GM20431 (cell line): Measurements from ENCODE around the gene TBC1D8.
"Not testable (repeated sequence)": the region's sequence is repeated elsewhere in the genome, so short reads cannot be mapped to it uniquely, and the experiment has no call there.

Experiments used
- in situ Hi-C: fragments of 300-500 bp; cut with MseI, MboI; formaldehyde crosslinking; loops from one replicate; pipeline ENCODE4 v1.15.0; 2020; ENCODE audit warnings: low sequenced_read_pairs; ENCODE audit not compliant: unreplicated experiment

Gene TBC1D8

DNA sequence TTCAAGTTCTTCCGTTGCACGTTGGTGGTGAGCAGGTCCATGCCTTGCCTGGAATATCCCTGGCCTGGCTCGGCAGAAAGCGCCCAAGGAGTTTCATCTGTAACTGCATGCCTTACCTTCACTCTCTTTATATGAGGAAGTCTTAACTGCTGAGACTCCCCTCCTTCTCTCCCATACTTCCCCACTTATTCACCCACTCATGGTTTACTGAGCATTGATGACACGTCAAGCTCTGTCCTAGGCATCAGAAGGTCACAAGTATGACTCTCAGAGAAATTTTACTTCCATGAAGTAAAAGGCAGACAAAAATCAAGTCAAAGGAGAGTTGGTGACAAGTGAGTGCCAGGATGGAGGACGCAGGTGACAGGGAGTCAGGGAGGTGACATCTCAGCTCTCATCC lies 68.2 kb downstream of the TBC1D8 start:
- in situ Hi-C loops: no loop called here

DNA sequence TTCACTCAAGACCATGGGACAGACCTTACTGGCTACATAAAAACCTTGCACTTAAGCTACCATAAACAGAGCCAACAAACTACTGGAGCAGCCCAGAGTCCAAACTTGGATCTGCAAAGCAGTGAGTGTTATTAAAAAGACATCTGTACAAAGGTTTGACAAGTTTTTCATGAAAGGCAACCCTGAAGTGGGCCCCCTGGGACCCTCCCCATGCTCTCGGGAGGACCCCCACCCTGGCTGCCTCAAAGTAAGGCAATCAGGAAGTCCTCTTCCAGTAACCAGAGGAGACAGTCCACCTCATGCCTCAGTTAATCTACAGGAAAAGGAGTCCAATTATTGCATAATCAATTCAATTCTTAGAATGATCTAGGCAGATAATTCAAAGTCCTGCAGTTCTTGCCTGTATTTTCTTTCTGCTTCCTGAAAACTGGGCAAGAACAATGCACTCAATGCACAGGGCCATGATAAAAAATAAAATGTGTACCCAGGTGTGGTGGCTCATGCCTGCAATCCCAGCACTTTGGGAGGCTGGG lies 69.7 kb downstream of the TBC1D8 start:
- in situ Hi-C loops: no loop called here

DNA sequence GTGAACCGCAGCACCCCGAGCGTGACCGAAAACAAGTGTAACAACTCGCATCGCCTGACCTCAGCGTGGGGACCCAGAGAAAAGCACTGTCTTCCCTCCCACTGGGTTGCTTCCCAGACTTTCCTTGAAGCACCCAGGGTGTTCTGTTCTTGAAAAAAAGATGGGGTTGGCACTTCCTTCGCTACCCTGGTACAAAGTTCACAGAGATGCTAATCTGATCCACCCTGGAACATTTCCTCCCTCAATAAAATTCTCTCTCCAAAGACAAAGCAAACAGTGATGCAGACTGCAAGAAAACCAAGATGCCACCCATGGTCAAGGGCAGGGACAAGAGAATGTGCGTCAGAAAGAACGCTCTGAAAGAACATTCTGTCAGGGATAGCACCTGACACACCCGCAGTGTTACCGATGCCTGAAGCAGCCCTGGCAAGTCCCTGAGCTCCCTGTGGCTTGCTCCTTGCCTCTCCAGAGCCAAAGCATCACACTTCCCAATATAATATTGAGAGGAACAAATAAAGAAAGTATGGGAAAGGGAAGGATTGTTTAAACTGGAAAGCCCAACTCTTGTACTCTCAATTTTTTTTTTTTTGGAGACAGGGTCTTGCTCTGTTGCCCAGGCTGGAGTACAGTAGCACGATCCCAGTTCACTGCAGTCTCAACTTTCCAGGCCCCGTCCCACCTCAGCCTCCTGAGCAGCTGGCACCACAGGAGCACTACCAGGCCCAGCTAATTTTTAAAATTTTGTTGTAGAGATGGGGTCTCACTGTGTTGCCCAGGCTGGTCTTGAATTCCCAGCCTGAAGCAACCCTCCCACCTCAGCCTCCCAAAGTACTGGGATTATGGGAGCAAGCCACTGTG lies 70.7 kb downstream of the TBC1D8 start:
- in situ Hi-C loops: no loop called here

DNA sequence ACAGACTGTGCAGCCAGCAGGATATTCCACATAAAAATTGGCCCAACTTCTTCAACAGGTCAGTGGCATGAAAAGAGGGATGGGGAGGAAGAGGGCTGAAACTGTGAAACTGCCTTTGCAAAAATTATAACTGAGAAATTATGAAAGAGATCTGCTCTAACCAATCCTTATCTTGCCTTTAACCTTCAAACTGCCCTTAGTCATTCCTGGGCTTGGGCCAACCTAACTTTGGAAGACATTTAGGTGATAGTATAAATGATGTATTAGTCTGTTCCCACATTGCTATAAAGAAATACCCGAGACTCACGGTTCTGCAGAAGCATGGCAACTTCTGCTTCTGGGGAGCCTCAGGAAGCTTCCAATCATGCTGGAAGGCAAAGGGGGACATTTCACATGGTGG lies 74.6 kb downstream of the TBC1D8 start:
- in situ Hi-C loops: no loop called here

DNA sequence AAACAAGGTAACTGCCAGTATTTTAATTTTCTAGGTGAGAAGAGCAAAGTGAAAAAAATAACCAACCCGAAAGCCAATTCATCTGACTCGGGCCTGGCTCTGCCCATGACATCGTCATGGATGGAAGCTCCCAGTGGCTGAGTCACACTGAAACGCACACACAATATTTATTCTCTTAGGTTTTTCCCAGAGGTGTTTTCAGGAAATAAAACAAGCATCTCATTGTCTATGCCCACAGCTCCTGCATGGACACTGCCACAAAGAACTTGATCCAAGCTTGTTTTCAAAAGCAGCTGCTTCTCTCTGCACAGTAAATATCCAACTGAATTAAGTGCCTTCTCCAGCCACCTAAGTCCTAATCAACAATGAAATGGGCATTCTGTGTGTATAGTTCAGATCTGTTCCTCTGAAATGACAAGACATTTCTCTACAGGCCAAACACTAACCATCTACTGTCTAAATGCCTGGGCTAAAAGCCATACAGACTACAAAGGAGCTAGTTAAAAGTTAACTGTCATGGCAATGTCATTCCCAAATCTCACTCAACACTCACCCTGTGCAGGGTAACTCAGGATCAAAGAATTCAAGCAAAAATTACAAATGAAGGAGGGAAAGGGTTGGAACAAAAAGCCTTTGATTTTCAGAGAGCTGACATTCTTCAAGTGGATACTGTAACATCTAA lies 86.2 kb downstream of the TBC1D8 start:
- in situ Hi-C loops: no loop called here

DNA sequence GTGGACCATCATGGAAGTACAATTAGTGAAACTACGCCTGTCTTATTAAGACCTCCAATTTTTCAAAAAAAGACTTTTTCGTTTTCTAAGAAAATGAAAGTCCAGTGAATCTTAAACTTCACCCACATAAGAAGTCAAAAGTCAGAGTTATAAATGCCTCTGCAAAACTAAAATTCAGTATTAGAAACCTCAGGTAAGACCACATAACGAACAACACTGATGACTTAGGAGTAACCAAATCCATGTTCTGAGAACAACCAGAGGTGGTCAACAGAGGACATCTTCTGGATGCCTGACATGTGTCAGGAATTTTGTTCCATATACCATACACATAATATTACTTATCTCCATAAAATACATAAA lies 86.7 kb downstream of the TBC1D8 start:
- in situ Hi-C loops: no loop called here

DNA sequence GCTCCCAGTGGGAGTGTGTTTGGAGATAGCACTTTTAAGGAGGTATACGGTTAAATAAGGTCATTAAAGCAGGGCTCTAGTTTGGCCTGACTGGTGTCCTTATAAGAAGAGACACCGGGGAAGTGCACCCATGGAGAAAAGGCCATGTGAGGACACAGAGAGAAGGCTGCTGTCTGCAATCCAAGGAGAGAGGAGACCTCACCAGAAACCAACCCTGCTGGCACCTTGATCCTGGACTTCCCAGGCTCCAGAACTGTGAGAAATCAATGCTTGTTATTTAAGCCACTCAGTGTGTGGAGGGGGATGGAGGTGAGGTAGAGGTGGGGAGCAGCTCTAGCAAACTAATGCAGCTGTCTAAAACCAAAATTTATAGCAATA lies 87.1 kb downstream of the TBC1D8 start:
- in situ Hi-C loops: no loop called here

DNA sequence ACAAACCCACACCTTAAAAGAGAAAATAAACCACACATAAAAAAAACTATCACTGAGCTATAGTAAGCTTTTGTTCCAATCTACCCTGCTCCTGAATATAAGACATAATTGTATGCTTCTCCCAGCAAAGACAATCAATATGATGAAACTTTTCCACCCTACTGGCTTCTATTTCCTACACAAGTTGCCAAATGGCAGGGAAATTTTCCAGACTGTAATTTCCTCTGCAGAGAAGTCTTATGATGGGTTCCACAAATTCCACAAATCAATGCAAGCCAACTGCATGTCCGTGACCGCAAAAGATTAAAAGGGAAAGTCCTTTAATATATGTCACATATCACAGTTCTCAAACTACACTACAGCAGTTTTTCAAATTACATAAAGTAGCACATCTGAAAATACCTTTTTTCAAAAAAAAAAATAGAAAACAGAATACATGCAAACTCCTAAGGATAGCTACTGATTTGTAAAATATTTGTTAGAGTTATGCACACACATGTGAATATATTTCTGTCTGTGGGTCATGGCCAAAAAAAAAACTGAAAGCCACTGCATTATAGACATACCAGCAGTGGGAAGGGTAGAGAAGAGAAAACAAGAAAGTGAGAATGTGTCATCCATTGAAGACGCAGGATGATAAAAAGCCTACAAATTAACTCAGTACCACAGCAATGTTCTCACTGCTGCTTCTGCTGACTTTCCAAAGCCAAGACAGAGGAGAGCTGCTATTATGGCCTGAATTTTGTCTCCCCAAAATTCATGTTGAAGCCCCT lies 87.6 kb downstream of the TBC1D8 start:
- in situ Hi-C loops: no loop called here

DNA sequence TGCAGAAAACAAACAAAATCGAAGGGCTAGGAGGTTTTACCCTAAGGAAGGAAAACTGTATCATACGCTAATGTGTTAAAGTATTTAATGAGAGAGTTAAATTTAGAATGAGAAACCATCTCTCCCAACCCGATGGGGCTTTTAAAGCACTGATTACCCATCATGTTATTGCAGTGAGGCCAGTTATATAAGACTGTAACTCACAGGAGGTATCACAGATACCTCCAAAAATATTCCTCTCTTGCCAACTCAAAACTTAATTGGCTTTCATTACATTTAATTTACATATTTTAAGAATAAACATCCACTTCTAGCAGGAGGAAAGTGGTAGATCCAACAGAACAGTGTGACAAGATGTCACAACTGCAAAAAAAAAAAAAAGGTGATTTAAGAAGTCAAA lies 92.8 kb downstream of the TBC1D8 start:
- in situ Hi-C loops: no loop called here

DNA sequence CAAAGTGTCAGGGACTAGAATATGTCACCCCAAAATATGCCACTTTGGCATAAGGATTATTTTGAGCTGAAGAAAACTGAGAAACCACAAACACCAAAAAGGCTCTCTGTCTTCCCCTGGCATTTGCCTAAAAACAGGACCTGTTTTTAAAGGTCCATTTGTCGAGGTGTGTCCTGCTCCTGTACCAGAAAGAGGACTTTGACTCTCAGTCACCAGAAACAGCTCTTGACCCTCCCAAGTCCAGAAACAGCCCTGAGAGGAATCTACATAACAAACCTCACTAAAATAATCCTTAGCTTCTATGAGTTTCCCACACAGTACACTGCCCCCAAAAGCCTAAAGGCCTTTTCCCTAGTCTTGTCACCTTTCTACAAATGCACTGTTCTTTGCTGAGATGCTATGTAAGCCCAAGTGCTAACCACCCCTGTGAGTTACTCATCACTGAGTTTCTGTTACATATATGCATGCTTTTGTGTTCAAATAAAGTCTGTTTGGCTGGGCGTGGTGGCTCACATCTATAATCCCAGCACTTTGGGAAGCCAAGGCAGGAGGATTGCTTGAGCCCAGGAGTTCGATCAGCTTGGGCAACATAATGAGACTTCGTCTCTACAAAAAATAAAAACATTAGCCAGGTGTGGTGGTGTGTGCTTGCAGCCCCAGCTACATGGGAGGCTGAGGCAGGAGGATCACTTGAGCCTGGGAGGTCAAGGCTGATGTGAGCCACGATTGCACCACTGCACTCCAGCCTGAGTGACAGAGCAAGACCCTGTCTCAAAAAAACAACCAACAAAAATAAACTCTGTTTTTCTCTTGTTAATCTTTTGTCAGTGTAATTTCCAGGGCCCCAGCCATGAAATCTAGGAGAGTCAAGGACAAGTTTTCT lies 93.9 kb downstream of the TBC1D8 start:
- in situ Hi-C loops: no loop called here

DNA sequence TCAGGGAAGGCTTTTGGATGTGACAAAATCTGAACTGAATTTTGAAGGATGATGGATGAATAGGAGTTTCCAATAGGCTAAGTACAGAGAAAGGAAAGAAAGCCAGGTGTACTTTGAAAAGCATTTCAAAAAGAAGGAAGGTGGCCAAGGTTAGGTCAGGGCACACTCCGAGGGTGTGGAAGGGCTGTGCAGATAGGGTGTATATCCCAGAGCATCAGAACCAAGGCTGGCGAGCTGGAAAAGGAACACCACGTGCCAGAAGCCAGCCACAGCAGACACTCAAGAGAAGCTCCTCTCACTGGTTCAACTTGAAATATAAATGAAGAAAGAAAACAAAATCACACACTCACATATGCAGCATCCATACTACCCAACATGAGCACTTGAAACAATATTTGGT lies 98.1 kb downstream of the TBC1D8 start:
- in situ Hi-C loops: no loop called here

DNA sequence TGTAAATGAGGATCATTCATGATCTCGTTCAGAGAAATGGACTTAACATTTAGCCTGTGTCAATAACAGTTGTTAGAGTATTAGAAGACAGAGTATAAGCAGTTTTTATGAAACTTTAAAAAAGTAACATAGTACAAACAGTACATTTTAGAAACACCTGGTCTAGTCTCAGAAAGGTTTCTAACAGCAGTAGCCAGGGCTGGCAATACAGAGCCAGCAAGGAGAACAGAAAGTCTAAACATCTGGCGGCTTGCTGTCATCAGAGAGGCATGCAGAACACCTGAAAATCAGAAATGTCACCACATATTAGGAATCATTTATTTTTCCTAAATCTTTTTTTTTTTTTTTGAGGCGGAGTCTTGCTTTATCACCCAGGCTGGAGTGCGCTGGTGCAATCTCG lies 99.0 kb downstream of the TBC1D8 start:
- in situ Hi-C loops: no loop called here

DNA sequence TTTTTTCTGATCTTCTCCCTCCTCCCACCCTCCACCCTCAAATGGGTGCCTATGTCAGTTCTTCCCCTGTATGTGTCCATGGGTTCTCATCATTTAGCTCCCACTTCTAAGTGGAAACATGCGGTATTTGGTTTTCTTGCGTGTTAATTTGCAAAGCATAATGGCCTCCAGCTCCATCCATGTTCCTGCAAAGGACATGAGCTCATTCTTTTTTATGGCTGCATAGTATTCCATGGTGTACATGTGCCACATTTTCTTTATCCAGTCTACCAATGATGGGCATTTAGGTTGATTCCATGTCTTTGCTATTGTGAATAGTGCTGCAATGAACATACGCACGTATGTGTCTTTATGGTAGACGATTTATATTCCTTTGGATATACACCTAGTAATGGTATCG lies 100.3 kb downstream of the TBC1D8 start:
- in situ Hi-C loops: not testable (repeated sequence)

DNA sequence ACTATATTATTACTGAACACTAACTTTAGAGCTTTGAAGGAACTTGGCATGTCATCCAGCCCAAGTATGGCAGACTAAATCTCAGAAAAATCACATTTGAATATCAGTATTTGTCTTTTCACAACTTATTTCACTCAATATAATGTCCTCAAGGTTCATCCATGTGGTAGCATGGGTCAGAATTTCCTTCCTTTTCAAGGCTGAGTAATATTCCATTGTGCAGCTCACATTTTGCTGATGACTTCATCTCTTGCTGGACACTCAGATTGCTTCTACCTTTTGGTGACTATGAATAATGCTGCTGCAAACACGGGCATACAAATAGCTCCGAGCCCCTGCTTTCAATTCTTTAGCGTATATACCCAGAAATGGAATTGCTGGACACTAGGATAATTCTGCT lies 102.4 kb downstream of the TBC1D8 start:
- in situ Hi-C loops: no loop called here

DNA sequence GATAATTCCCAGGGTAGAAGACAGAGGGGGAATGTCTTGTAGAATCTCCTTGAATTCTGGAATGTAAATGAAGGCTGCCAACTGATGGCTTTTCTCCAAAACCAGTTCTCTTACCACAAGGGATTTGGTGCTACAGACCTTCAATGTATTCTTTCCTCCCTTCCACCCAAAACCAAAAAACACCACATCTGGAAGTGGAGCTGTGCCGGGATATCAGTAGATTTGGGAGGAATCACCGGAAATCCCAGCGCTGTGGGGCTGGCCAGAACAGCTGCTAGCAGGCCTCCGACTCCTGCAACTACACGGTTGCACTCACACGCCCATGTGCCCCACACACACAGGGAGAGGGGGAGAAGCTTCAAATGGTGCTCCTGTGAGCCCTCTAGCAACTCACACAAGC lies 103.4 kb downstream of the TBC1D8 start:
- in situ Hi-C loops: no loop called here

DNA sequence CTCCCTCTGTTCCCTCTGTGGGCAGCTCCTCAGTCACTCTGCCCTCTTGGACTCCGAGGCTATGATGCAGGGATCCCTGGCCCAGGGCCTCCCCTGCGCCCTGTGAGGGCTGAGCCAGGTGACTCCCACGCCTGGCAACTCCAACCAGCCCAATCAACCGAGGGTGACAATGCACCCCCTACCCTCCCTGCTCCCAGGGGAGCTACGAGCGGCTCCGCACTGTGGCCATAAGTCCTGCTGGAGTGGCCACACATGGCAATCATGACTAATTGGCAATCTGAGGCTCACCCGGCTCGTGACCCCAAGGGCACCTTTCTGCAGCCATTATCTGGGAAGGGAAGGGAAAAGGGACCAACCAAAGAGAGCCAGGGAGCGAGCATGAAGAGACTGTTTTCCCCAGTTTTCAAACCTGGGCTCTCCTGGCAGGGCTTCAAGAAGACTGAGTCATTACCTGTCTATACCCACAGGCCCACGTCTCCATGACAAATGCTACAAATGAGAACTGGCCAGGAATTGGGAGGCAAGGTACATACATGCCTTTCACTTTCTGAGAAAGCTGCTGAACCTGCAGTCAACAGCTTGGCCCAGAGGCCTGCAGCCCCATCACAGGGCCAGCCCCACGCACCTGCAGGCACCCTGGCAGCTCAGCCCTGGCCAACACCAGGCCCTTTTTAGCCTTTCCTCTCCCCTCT lies 104.0 kb downstream of the TBC1D8 start:
- in situ Hi-C loops: no loop called here

DNA sequence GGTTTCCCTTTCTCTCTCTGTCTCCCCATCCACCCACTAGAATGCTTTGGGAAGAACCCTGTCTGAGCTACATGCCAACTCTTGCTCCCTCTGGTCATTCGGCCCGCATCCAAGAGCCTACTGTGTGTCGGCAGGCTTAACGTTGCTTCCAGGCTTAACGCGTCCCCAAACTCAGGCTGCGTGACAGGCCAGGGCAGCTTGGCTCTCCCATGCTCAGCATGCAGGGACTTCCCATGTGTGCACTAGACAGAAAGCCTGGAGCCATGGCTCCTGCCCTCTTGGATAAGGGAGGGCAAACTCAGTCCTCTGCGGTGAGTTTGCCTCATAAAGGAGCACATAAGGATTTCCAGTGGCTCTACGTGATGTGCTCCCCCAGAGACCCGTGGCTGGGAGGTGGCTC lies 105.9 kb downstream of the TBC1D8 start:
- in situ Hi-C loops: no loop called here

DNA sequence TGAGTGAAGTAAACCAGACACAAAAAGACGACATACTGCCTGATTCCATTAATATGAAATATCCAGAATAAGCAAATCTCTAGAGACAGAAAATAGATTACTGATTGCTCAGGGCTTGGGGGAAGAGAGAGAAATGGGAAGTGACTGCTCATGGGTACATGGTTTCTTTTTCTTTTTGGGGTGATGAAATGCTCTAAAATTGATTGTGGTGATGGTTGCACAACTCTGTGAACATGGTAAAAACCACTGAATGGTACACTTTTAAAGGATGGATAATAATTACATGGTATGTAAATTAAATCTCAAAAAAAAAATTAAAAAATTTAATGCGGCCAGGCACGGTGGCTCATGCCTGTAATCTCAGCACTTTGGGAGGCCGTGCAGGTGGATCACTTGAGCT lies 109.8 kb downstream of the TBC1D8 start:
- in situ Hi-C loops: no loop called here

DNA sequence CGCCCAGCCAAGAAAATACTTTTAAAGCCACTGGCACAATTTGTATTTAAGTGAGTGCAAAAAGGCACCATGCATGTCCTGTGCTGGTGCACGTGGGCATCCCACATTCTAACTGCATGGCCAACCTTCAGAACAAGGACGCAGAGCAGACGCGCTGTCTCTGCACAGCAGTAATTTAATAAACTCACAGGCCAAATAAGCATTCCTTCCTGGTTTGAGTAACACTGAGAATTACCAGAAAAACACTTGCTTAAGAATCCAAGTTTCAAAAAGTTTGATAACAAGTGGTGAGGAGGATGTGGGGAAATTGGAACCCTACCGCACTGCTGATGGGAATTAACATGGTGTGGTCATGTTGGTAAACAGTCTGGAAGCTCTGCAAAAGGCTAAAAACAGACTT lies 110.4 kb downstream of the TBC1D8 start:
- in situ Hi-C loops: no loop called here
